Muscle of arm (tissue), 12 donors: ENCODE measurements around the gene RBFA. TPM values are rescaled to one million over a fixed set of nuclear protein-coding genes. Genes with fewer than 3 reads are reported as not detected.
"Not testable (repeated sequence)": the region's sequence is repeated elsewhere in the genome, so short reads cannot be mapped to it uniquely, and the experiment has no call there.

Source experiments
- DNase-seq: peaks from one replicate; pipeline ENCODE4 v3.0.0-alpha.2; 2013
- polyA plus RNA-seq, 12 donors: library from polyadenylated mRNA; unstranded; fragments of 120-200 nt; gene quantifications; one replicate each; pipeline ENCODE4 v1.2.1, GENCODE V29; 2013; ENCODE audit not compliant: insufficient read length in 12 of 12

RBFA gene
- polyA plus RNA-seq, 12 donors: 16.3 to 38.8 (median 24.6) TPM; not detected in 1

GRCh38 chr18:80022613-80023012 is 11.6 kb upstream of the RBFA start:
- peak; percentile 25 for DNase-seq

GRCh38 chr18:80023173-80023572 is 11.1 kb upstream of the RBFA start:
- no peak for DNase-seq

GRCh38 chr18:80026363-80026762 is 7.9 kb upstream of the RBFA start:
- no peak for DNase-seq

- DNase-seq: not testable (repeated sequence)
Measured at GRCh38 chr18:80027719-80028118, 6.5 kb upstream of the RBFA start.

GRCh38 chr18:80029690-80030089 is 4.5 kb upstream of the RBFA start:
- DNase-seq: no peak

- no peak for DNase-seq
Measured at GRCh38 chr18:80033181-80034067, 810 bp upstream of the RBFA start.

GRCh38 chr18:80034852-80035406 is 695 bp downstream of the RBFA start:
- no peak for DNase-seq

DNA sequence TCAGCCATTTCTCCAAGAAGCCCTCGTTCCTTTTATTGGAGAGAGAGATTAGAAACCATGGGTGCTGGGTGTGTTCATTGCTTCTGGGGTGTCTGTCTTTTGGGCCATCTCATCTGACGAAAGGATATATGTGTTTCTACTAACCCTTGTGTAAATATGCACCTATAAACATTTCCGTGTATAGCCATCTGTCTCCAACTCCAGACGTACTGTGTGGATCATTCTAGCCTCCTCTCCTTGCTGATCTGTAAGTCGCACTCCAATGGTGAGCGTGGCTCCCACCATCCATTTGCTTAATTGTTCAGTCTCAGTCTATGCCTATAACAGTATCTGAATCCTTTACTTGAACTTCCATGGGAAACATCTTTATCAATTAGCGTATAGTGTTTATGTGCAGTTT is 1.8 kb downstream of the RBFA start:
- no peak for DNase-seq

- DNase-seq: no peak
Measured at GRCh38 chr18:80037300-80037699, 3.1 kb downstream of the RBFA start.

DNA sequence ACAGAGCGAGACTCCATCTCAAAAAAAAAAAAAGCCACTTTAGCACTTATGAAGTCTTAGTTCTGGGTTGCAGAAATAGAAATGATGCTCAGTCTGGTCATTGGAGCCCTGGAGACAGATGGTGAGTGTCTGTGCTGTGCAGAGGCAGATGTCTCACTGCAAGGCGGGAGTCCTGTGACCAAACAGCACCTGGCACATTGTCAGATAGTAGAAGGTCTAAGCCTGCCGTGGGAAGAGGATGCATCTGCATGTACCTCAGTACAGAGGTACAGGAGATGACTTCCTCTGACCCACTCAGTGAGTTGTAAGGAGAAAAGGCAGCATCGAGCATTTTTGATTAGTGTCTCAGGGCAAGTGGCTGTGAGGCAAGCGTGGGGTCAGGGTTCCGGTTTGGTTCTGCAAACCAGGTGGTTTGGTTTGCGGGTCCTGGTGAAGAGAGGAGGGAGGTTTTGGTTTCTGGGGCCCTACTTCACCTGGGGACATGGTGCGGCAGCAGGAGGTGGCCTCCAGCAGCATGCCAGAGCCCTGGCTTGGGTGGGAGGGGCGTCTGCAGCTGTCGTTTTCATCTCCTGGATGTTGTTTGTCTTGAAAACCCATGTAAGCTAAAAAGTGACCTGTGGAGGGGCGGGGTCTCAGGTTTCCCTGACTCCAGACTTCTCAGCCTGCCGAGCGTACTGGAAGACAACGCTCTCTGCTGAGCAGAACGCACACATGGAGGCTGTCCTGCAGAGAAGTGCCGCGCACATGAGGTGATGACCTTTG is 3.8 kb downstream of the RBFA start:
- DNase-seq: no peak

GRCh38 chr18:80040515-80040914 is 6.3 kb downstream of the RBFA start:
- DNase-seq: no peak

GRCh38 chr18:80041424-80041823 is 7.2 kb downstream of the RBFA start:
- no peak for DNase-seq

GRCh38 chr18:80042785-80043184 is 8.6 kb downstream of the RBFA start:
- no peak for DNase-seq

- DNase-seq: no peak
Measured at GRCh38 chr18:80044072-80044471, 9.8 kb downstream of the RBFA start.

- DNase-seq: no peak
Measured at GRCh38 chr18:80046011-80046410, 11.8 kb downstream of the RBFA start.

DNA sequence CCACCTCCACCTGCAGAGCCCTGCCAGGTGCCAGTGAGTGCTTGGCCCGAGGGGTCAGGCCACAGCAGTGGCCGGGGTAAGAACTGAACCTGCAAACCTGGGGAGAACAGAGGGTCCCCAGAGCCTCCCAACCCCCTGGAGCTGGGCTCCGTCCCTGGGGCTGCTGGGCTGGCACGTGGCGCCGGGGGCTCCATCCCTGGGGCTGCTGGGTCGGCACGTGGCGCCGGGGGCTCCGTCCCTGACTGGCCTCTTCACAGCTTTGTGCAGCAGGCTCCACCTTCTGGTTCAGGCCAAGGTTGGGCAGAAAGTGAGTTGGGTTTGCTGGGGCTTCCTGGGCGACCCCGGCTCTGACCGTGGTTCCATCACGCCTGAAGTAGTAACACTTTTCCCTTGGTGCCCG is 12.2 kb downstream of the RBFA start:
- DNase-seq: no peak

DNA sequence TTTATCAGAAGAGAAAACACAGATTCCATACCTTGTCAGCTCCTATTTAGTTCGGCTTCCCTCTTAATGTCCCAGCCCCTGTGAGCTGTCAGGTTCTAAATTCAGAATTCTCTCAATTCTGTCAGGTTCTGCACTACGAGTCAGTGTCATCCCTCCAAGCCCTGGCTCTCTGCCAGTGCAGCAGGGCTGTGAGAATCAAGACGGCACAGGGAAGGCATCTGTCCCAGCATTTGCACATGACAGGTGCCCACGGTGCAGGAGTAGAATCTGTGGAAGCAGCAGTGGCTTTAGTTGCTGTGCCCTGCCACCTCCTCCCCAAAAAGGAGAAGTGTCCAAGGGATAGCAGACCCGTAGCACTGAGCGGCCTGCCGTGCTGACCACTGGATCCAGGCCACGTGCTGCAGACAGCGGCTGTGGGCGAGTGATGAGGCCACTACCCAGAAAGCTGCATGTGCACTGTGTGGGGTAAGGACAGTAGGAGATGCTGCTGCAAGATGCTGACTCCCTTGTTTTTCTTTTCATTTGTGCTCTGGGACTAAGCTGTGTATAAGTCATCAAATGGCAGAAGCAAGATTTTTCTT is 12.8 kb downstream of the RBFA start:
- DNase-seq: peak; percentile 25

GRCh38 chr18:80050797-80051196 is 16.6 kb downstream of the RBFA start:
- DNase-seq: no peak

GRCh38 chr18:80056095-80056494 is 21.9 kb downstream of the RBFA start:
- no peak for DNase-seq

GRCh38 chr18:80059945-80060344 is 25.7 kb downstream of the RBFA start:
- DNase-seq: no peak

DNA sequence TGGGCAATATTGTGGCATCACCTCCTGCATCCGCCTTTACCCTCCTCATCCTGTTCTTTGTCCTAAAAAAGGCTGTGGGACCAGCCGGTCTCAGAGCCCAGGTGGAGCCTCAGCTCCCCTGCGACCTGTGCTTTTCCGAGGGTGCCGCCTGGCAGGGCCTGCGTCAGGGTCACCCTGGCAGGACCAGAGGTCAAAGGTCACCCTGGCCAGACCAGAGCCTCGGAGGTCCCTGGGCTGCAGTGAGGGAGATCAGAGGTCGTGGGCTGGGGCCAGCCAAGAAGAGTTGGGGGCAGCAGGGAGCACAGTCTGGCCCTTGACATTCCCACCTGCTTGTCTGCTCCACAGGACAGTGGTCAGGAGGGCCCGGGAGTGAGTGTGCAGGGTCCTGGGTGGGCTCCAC is 31.5 kb downstream of the RBFA start:
- DNase-seq: no peak

GRCh38 chr18:80067321-80067720 is 33.1 kb downstream of the RBFA start:
- no peak for DNase-seq
